GM23338 (cell line): ENCODE data around the gene PEPD. TPM values are rescaled to one million over a fixed set of nuclear protein-coding genes. Genes with fewer than 3 reads are reported as not detected.

Experiments
- ATAC-seq: fragments of 200-7000 bp; cut with Tn5 transposase; 3 replicates; pipeline ENCODE4 v1.9.1; 2020
- DNase-seq: peaks from one replicate; pipeline ENCODE4 v3.0.0-alpha.2; 2015; ENCODE audit warnings: low spot score
- H2AFZ ChIP-seq: fragments of 200-600 bp; sonication (generic); 2 replicates; pipeline ENCODE4 v1.8.0; 2016; ENCODE audit warnings: antibody characterized with exemption, mild to moderate bottlenecking, moderate library complexity
- H3F3A ChIP-seq: fragments of 200-600 bp; sonication (generic); replicated peaks from 2 replicates; pipeline ENCODE4 v1.8.0; 2017; ENCODE audit warnings: antibody characterized with exemption, mixed run types, low read depth
- H3K27ac ChIP-seq: fragments of 200-600 bp; sonication (generic); 2 replicates; pipeline ENCODE4 v1.6.1; 2016; ENCODE audit warnings: low read depth
- H3K27me3 ChIP-seq: fragments of 200-600 bp; sonication (generic); 2 replicates; pipeline ENCODE4 v1.8.0; 2016; ENCODE audit warnings: mild to moderate bottlenecking, mixed run types, moderate library complexity; ENCODE audit not compliant: insufficient read depth
- H3K36me3 ChIP-seq: fragments of 200-600 bp; sonication (generic); 2 replicates; pipeline ENCODE4 v1.8.0; 2016; ENCODE audit warnings: mild to moderate bottlenecking; ENCODE audit not compliant: insufficient read depth
- H3K4me1 ChIP-seq: fragments of 200-600 bp; sonication (generic); 2 replicates; pipeline ENCODE4 v1.8.0; 2016; ENCODE audit warnings: mild to moderate bottlenecking, moderate library complexity; ENCODE audit not compliant: insufficient read depth
- H3K4me2 ChIP-seq: fragments of 200-600 bp; sonication (generic); 2 replicates; pipeline ENCODE4 v1.7.1; 2017; ENCODE audit warnings: mixed run types
- H3K4me3 ChIP-seq: fragments of 200-600 bp; sonication (generic); 2 replicates; pipeline ENCODE4 v1.6.1; 2016; ENCODE audit warnings: mixed run types
- H3K79me2 ChIP-seq: fragments of 200-600 bp; sonication (generic); replicated peaks from 2 replicates; pipeline ENCODE4 v1.8.0; 2017; ENCODE audit warnings: mild to moderate bottlenecking; ENCODE audit not compliant: insufficient read depth
- H3K9me2 ChIP-seq: fragments of 200-600 bp; sonication (generic); 2 replicates; pipeline ENCODE4 v1.8.0; 2017; ENCODE audit not compliant: insufficient read depth
- H4K20me1 ChIP-seq: fragments of 200-600 bp; sonication (generic); replicated peaks from 2 replicates; pipeline ENCODE4 v1.8.0; 2017; ENCODE audit warnings: mild to moderate bottlenecking; ENCODE audit not compliant: insufficient read depth
- H3K27ac Mint-ChIP-seq: 2 replicates; pipeline ENCODE4 v1.8.0; 2020; ENCODE audit warnings: inconsistent platforms, mild to moderate bottlenecking, moderate library complexity, mixed read lengths
- H3K27me3 Mint-ChIP-seq: 3 replicates; pipeline ENCODE4 v1.8.0; 2022; ENCODE audit warnings: low read depth, mild to moderate bottlenecking, moderate library complexity, mixed read lengths, inconsistent platforms; ENCODE audit not compliant: insufficient read depth, poor library complexity
- H3K36me3 Mint-ChIP-seq: 3 replicates; pipeline ENCODE4 v1.8.0; 2021; ENCODE audit warnings: low read depth, mild to moderate bottlenecking, inconsistent platforms, moderate library complexity, mixed read lengths
- H3K4me1 Mint-ChIP-seq: 3 replicates; pipeline ENCODE4 v1.8.0; 2020; ENCODE audit warnings: mild to moderate bottlenecking, inconsistent platforms, mixed read lengths
- H3K4me3 Mint-ChIP-seq: 3 replicates; pipeline ENCODE4 v1.8.0; 2021; ENCODE audit warnings: moderate library complexity, mild to moderate bottlenecking, inconsistent platforms, mixed read lengths
- H3K9me3 Mint-ChIP-seq: 3 replicates; pipeline ENCODE4 v1.8.0; 2020; ENCODE audit warnings: moderate library complexity, mild to moderate bottlenecking, inconsistent platforms, mixed read lengths
- CREB1 ChIP-seq: fragments of 250-450 bp; sonication (Bioruptor Pico); IDR thresholded peaks from 2 replicates; pipeline ENCODE4 v1.5.0; 2020; ENCODE audit warnings: low read depth, mild to moderate bottlenecking, moderate library complexity
- EZH2 ChIP-seq: fragments of 200-600 bp; sonication (generic); IDR thresholded peaks from one replicate; pipeline ENCODE4 v1.8.0; 2017; ENCODE audit warnings: antibody characterized with exemption, mild to moderate bottlenecking, low read depth; ENCODE audit not compliant: unreplicated experiment
- EZH2phosphoT487 ChIP-seq: fragments of 200-600 bp; sonication (generic); IDR thresholded peaks from one replicate; pipeline ENCODE4 v1.8.1; 2018; ENCODE audit warnings: antibody characterized with exemption; ENCODE audit not compliant: unreplicated experiment
- JUNB ChIP-seq: IDR thresholded peaks from one replicate; pipeline ENCODE4 v1.6.1; 2016; ENCODE audit warnings: antibody characterized with exemption; ENCODE audit not compliant: unreplicated experiment
- NANOG ChIP-seq: IDR thresholded peaks from 2 replicates; pipeline ENCODE4 v1.6.1; 2016; ENCODE audit warnings: antibody characterized with exemption, borderline replicate concordance
- POLR2AphosphoS5 ChIP-seq: IDR thresholded peaks from 2 replicates; pipeline ENCODE4 v1.6.1; 2016; ENCODE audit warnings: antibody characterized with exemption, low read depth
- REST ChIP-seq: IDR thresholded peaks from one replicate; pipeline ENCODE4 v1.6.1; 2018; ENCODE audit warnings: antibody characterized with exemption; ENCODE audit not compliant: unreplicated experiment
- STAT1 ChIP-seq: IDR thresholded peaks from one replicate; pipeline ENCODE4 v1.6.1; 2016; ENCODE audit warnings: antibody characterized with exemption; ENCODE audit not compliant: unreplicated experiment
- ZNF114 ChIP-seq: fragments of 250-450 bp; sonication (Bioruptor Pico); IDR thresholded peaks from 2 replicates; pipeline ENCODE4 v1.5.0; 2020; ENCODE audit warnings: mild to moderate bottlenecking, moderate library complexity
- ZNF331 ChIP-seq: fragments of 250-450 bp; sonication (Bioruptor Pico); IDR thresholded peaks from 2 replicates; pipeline ENCODE4 v1.5.0; 2020; ENCODE audit warnings: low read depth, mild to moderate bottlenecking, moderate library complexity
- polyA plus RNA-seq: library from polyadenylated mRNA; unstranded; fragments of >200 nt; fragmentation: Nextera tagmentation; extraction: Ambion mirVana; gene quantifications from 2 replicates; pipeline ENCODE4 v1.2.1, GENCODE V29; 2016
- total RNA-seq: library from RNA; depleted of rRNA; stranded (reverse); fragments of >200 nt; shearing (Covaris generic); gene quantifications from 2 replicates; pipeline ENCODE4 v1.2.3, GENCODE V29; 2014
- TF ChIP-seq, protein P1 (sequence below): fragments of 250-450 bp; sonication (Bioruptor Pico); IDR thresholded peaks from 2 replicates; pipeline ENCODE4 v1.5.0; 2020; ENCODE audit warnings: mild to moderate bottlenecking, moderate library complexity
- TF ChIP-seq, protein P2 (sequence below), 2 experiments: fragments of 200-600 bp in 1 of 2; sonication (generic) in 1 of 2; conservative IDR thresholded peaks; 2 replicates each; pipeline versions ENCODE4 v1.5.1 to v1.6.1; 2016 to 2017; ENCODE audit warnings: antibody characterized with exemption in 2 of 2, low read depth in 2 of 2, mild to moderate bottlenecking in 2 of 2, moderate library complexity in 1 of 2
- TF ChIP-seq, protein P3 (sequence below): IDR thresholded peaks from 2 replicates; pipeline ENCODE4 v1.6.1; 2016; ENCODE audit warnings: antibody characterized with exemption

PEPD gene
- total and polyA plus RNA-seq, 2 experiments from 2014 or later = 81.7 to 89.2 TPM

GRCh38 chr19:33405553-33406461, 115.8 kb downstream of the PEPD start:
- H3K27ac Mint-ChIP-seq = peak overlapping the region; percentile 66; the same call in 1 of the 2 replicates

More at GRCh38 chr19:33405553-33406461, 115.8 kb downstream of the PEPD start:
- Histone ChIP-seq H3F3A (no peaks in the 10 kb centered on the region), H3K79me2 (no peaks in the 10 kb centered on the region), H4K20me1 (no peaks in the 10 kb centered on the region), H3K9me2 (no peaks in the 10 kb centered on the region), H3K4me2 (no peak overlapping the region), H3K4me1 (no peaks in the 10 kb centered on the region; the same call in 1 of the 2 replicates), H3K27me3 (no peaks in the 10 kb centered on the region), H3K27ac (no peak overlapping the region), H3K36me3 (no peaks in the 10 kb centered on the region), H2AFZ (no peak overlapping the region), H3K4me3 (no peak overlapping the region)
- TF ChIP-seq EZH2 = no peak
- TF ChIP-seq CREB1 (CRISPR knock-in tag) = no peak
- TF ChIP-seq, protein P1, sequence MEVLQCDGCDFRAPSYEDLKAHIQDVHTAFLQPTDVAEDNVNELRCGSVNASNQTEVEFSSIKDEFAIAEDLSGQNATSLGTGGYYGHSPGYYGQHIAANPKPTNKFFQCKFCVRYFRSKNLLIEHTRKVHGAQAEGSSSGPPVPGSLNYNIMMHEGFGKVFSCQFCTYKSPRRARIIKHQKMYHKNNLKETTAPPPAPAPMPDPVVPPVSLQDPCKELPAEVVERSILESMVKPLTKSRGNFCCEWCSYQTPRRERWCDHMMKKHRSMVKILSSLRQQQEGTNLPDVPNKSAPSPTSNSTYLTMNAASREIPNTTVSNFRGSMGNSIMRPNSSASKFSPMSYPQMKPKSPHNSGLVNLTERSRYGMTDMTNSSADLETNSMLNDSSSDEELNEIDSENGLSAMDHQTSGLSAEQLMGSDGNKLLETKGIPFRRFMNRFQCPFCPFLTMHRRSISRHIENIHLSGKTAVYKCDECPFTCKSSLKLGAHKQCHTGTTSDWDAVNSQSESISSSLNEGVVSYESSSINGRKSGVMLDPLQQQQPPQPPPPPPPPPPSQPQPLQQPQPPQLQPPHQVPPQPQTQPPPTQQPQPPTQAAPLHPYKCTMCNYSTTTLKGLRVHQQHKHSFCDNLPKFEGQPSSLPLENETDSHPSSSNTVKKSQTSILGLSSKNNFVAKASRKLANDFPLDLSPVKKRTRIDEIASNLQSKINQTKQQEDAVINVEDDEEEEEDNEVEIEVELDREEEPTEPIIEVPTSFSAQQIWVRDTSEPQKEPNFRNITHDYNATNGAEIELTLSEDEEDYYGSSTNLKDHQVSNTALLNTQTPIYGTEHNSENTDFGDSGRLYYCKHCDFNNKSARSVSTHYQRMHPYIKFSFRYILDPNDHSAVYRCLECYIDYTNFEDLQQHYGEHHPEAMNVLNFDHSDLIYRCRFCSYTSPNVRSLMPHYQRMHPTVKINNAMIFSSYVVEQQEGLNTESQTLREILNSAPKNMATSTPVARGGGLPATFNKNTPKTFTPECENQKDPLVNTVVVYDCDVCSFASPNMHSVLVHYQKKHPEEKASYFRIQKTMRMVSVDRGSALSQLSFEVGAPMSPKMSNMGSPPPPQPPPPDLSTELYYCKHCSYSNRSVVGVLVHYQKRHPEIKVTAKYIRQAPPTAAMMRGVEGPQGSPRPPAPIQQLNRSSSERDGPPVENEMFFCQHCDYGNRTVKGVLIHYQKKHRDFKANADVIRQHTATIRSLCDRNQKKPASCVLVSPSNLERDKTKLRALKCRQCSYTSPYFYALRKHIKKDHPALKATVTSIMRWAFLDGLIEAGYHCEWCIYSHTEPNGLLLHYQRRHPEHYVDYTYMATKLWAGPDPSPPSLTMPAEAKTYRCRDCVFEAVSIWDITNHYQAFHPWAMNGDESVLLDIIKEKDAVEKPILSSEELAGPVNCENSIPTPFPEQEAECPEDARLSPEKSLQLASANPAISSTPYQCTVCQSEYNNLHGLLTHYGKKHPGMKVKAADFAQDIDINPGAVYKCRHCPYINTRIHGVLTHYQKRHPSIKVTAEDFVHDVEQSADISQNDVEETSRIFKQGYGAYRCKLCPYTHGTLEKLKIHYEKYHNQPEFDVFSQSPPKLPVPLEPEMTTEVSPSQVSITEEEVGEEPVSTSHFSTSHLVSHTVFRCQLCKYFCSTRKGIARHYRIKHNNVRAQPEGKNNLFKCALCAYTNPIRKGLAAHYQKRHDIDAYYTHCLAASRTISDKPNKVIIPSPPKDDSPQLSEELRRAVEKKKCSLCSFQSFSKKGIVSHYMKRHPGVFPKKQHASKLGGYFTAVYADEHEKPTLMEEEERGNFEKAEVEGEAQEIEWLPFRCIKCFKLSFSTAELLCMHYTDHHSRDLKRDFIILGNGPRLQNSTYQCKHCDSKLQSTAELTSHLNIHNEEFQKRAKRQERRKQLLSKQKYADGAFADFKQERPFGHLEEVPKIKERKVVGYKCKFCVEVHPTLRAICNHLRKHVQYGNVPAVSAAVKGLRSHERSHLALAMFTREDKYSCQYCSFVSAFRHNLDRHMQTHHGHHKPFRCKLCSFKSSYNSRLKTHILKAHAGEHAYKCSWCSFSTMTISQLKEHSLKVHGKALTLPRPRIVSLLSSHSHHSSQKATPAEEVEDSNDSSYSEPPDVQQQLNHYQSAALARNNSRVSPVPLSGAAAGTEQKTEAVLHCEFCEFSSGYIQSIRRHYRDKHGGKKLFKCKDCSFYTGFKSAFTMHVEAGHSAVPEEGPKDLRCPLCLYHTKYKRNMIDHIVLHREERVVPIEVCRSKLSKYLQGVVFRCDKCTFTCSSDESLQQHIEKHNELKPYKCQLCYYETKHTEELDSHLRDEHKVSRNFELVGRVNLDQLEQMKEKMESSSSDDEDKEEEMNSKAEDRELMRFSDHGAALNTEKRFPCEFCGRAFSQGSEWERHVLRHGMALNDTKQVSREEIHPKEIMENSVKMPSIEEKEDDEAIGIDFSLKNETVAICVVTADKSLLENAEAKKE (CRISPR knock-in tag) = no peak
- no peak for TF ChIP-seq STAT1
- TF ChIP-seq NANOG = no peak
- no peak for TF ChIP-seq ZNF331 (CRISPR knock-in tag)
- no peak for TF ChIP-seq EZH2phosphoT487
- TF ChIP-seq, protein P2, sequence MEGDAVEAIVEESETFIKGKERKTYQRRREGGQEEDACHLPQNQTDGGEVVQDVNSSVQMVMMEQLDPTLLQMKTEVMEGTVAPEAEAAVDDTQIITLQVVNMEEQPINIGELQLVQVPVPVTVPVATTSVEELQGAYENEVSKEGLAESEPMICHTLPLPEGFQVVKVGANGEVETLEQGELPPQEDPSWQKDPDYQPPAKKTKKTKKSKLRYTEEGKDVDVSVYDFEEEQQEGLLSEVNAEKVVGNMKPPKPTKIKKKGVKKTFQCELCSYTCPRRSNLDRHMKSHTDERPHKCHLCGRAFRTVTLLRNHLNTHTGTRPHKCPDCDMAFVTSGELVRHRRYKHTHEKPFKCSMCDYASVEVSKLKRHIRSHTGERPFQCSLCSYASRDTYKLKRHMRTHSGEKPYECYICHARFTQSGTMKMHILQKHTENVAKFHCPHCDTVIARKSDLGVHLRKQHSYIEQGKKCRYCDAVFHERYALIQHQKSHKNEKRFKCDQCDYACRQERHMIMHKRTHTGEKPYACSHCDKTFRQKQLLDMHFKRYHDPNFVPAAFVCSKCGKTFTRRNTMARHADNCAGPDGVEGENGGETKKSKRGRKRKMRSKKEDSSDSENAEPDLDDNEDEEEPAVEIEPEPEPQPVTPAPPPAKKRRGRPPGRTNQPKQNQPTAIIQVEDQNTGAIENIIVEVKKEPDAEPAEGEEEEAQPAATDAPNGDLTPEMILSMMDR (conservative IDR thresholded peaks at IDR 0.05; ENCODE audit: low read depth in 2 of 2) = no peak
- no peak for TF ChIP-seq ZNF114
- TF ChIP-seq, protein P3, sequence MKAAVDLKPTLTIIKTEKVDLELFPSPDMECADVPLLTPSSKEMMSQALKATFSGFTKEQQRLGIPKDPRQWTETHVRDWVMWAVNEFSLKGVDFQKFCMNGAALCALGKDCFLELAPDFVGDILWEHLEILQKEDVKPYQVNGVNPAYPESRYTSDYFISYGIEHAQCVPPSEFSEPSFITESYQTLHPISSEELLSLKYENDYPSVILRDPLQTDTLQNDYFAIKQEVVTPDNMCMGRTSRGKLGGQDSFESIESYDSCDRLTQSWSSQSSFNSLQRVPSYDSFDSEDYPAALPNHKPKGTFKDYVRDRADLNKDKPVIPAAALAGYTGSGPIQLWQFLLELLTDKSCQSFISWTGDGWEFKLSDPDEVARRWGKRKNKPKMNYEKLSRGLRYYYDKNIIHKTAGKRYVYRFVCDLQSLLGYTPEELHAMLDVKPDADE = no peak
- no peak for TF ChIP-seq POLR2AphosphoS5
- TF ChIP-seq JUNB = no peak
- no peak for TF ChIP-seq REST
- Mint-ChIP-seq H3K36me3 (no peaks in the 10 kb centered on the region), H3K27me3 (peaks cover 4% of the 10 kb centered on the region), H3K4me3 (no peak overlapping the region), H3K4me1 (peaks cover 7% of the 10 kb centered on the region), H3K9me3 (no peaks in the 10 kb centered on the region)
- no peak for DNase-seq
- no peak for ATAC-seq
